Memory B cell (primary cell): Measurements from ENCODE around the gene ACTR1A.

Source experiments
- ATAC-seq: fragments of 150-1000 bp; cut with Tn5 transposase; 2 replicates; pipeline ENCODE4 v1.10.0; 2021; ENCODE audit warnings: low read depth, mild to moderate bottlenecking, moderate library complexity
- DNase-seq, 2 donors: peaks; one replicate each; pipeline ENCODE4 v3.0.0; 2022; ENCODE audit warnings: low spot score in 2 of 2
- H3K27ac Mint-ChIP-seq: one replicate; pipeline ENCODE4 v1.8.0; 2022; ENCODE audit warnings: mild to moderate bottlenecking, moderate library complexity, mixed read lengths
- H3K27me3 Mint-ChIP-seq: one replicate; pipeline ENCODE4 v1.8.0; 2022; ENCODE audit warnings: mixed read lengths
- H3K36me3 Mint-ChIP-seq: one replicate; pipeline ENCODE4 v1.8.0; 2022; ENCODE audit warnings: mild to moderate bottlenecking, mixed read lengths
- H3K4me1 Mint-ChIP-seq: one replicate; pipeline ENCODE4 v1.8.0; 2022; ENCODE audit warnings: mixed read lengths
- H3K4me3 Mint-ChIP-seq: one replicate; pipeline ENCODE4 v1.8.0; 2022; ENCODE audit warnings: mild to moderate bottlenecking, moderate library complexity, mixed read lengths
- H3K9me3 Mint-ChIP-seq: one replicate; pipeline ENCODE4 v1.8.0; 2022; ENCODE audit warnings: mixed read lengths

ACTR1A gene

GRCh38 chr10:102534333-102534732 lies 31.8 kb upstream of the ACTR1A start:
- DNase-seq (no peak), ATAC-seq (no peak)
- H3K4me3 Mint-ChIP-seq, result no peak overlapping the region
- peaks cover 21% of the 10 kb centered on the region for H3K4me1 Mint-ChIP-seq
- no peak overlapping the region for H3K27ac Mint-ChIP-seq
- peaks cover 20% of the 10 kb centered on the region for H3K36me3 Mint-ChIP-seq
- no peaks in the 10 kb centered on the region for H3K27me3 Mint-ChIP-seq
- H3K9me3 Mint-ChIP-seq, result no peaks in the 10 kb centered on the region

GRCh38 chr10:102527546-102527945 lies 25.0 kb upstream of the ACTR1A start:
- peaks cover 9% of the 10 kb centered on the region for H3K36me3 Mint-ChIP-seq
- DNase-seq (no peak), ATAC-seq (no peak)
- no peaks in the 10 kb centered on the region for H3K9me3 Mint-ChIP-seq
- no peak overlapping the region for H3K4me3 Mint-ChIP-seq
- H3K27me3 Mint-ChIP-seq, result no peaks in the 10 kb centered on the region
- no peak overlapping the region for H3K27ac Mint-ChIP-seq
- peaks cover 13% of the 10 kb centered on the region for H3K4me1 Mint-ChIP-seq

DNA sequence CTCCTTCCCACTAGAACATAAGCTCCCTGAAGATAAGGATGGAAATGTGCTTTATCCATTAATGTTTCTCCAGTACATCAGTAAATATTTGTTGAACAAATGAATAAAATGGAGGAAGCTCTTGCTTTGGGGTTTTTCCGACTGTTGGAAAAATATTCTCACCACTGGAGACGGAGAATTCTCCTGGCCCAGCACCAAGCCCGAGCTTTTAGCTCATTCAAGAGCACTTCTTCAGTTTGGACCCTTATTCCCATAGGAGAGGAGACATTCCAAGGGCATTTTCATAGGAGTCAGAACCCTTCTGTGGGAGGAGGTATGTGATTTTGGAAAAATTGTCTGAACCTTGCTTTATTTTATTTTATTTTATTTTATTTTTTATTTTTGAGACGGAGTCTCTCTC lies 22.2 kb upstream of the ACTR1A start:
- DNase-seq, result no peak
- H3K9me3 Mint-ChIP-seq, result no peaks in the 10 kb centered on the region
- no peak for ATAC-seq
- no peaks in the 10 kb centered on the region for H3K27me3 Mint-ChIP-seq
- peaks cover 10% of the 10 kb centered on the region for H3K4me1 Mint-ChIP-seq
- H3K4me3 Mint-ChIP-seq, result no peak overlapping the region
- H3K27ac Mint-ChIP-seq, result no peak overlapping the region
- peaks cover 19% of the 10 kb centered on the region for H3K36me3 Mint-ChIP-seq

DNA sequence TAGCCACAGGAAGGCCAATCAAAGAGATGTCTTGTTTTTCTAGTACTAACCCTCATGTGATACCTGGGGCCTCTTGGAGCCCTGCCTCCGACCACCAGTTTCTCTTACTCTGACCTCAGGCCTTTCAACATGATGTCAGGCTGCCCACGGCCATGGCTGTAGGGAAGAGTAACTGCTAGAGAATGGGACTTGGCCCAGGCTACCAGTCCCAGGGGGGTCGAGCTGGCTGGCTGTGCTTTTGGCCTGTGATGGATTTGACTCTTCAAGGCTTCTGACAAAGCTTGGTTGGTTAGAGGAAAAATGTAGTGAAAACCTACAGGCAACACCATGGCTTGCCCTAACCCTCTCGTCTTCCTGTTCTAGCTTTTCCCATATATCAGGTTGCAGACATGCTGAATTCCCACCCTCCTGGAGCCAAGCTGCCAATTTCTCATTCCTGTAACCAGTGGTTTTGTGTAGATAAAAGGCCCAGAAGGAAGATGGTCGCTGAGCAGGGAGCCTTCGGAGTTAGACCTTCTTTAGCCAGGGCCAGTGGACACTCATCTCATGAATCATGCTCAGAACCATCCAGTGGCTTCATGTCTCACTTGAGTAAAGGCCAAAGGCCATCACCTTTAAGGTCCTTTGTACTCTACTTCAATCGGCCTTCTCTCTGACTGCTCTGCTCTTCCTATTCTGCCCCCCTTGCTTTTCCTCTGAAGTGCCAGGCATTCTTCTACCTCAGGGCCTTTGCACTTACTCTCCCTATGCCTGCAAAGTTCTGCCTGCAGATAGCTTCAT lies 20.9 kb upstream of the ACTR1A start:
- Mint-ChIP-seq H3K36me3 (peaks cover 19% of the 10 kb centered on the region), H3K4me1 (peaks cover 10% of the 10 kb centered on the region), H3K27ac (no peak overlapping the region), H3K9me3 (no peaks in the 10 kb centered on the region), H3K4me3 (no peak overlapping the region), H3K27me3 (no peaks in the 10 kb centered on the region)
- ATAC-seq (no peak), DNase-seq (no peak)

DNA sequence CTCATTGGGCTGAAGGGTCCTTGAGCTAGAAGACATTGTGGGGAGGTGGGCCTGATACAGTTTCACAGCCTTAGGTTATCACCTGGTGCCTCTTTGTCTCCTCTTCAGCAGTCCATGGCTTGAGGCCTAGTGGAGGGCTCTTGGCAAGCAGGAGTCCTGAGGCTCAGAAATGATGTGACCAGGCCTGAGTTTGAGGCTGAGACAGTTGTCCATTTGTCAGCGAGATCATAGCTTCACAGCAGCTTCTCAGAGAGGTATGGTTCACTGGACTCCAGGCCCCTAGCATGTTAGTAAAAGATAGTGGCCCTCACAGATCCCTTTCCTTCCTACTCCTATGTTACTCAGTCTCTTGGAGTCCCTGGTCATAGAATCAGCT lies 20.4 kb upstream of the ACTR1A start:
- ATAC-seq (no peak), DNase-seq (no peak)
- no peak overlapping the region for H3K4me3 Mint-ChIP-seq
- H3K27ac Mint-ChIP-seq, result no peak overlapping the region
- peaks cover 21% of the 10 kb centered on the region for H3K36me3 Mint-ChIP-seq
- H3K27me3 Mint-ChIP-seq, result no peaks in the 10 kb centered on the region
- no peaks in the 10 kb centered on the region for H3K9me3 Mint-ChIP-seq
- peaks cover 10% of the 10 kb centered on the region for H3K4me1 Mint-ChIP-seq

DNA sequence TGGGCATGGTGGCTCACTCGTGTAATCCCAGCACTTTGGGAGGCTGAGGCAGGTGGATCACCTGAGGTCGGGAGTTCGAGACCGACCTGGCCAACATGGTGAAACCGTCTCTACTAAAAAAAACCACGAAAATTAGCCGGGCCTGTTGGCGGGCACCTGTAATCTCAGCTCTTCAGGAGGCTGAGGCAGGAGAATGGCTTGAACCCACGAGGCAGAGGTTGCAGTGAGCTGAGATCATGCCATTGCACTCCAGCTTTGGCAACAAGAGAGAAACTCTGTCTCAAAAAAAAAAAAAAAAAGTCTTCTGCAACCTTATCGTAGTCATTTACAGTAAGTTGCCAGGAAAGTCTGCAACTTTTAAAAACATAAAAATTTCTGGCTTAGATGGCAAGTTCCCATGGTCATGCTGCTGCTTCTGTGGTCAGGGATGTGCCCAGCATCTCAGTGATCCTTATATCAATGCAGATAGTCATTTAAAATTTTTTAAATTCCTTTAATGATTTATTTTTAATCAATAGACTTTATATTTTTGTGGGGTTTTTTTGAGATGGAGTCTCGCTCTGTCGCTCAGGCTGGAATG lies 16.8 kb upstream of the ACTR1A start:
- DNase-seq (no peak), ATAC-seq (no peak)
- no peak overlapping the region for H3K27ac Mint-ChIP-seq
- H3K27me3 Mint-ChIP-seq, result no peaks in the 10 kb centered on the region
- no peak overlapping the region for H3K4me3 Mint-ChIP-seq
- peaks cover 22% of the 10 kb centered on the region for H3K36me3 Mint-ChIP-seq
- H3K4me1 Mint-ChIP-seq, result peaks cover 7% of the 10 kb centered on the region
- no peaks in the 10 kb centered on the region for H3K9me3 Mint-ChIP-seq

DNA sequence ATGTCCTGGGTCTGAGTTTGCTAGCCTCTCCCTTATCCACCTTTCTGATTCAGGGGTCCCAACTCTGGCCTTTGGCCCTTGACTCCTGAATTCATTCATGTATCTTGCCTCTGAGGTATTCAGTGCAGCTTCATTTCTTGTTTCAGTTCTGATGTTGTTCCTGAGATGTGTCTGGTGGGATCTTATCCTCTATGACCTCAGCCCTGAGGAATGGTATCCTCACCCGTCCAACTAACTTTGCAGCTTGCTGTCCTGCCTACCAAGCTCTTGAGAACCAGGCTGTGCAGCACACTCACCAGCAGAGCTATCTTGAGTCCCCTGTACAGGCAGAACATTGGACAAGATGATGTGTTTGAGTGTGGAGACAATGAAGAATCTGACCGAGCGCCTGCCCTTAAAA lies 15.0 kb upstream of the ACTR1A start:
- no peak for ATAC-seq
- Mint-ChIP-seq H3K4me1 (peaks cover 5% of the 10 kb centered on the region), H3K27ac (no peak overlapping the region), H3K27me3 (no peaks in the 10 kb centered on the region), H3K9me3 (no peaks in the 10 kb centered on the region), H3K4me3 (no peak overlapping the region), H3K36me3 (peaks cover 19% of the 10 kb centered on the region)
- DNase-seq, result no peak

DNA sequence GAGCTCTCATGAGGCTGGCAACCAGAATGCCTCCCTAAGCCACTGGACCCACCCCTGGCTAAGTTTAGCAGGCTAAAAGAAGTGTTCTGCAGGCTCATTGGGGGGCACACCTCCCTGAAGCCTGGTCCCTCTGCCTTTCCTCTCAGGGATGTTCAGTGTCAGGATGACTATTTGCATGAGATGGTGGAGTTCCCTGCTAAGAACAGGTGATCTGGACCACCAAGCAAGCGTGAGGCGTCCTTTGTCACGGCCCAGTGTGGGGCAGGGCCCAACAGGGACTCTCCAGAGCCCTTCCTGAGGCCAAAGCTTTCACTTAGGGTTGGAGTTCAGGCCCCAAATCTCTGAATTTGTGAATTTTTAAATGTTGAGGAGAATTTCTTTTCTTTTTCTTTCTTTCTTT lies 13.2 kb upstream of the ACTR1A start:
- H3K27me3 Mint-ChIP-seq, result no peaks in the 10 kb centered on the region
- peaks cover 14% of the 10 kb centered on the region for H3K36me3 Mint-ChIP-seq
- no peak for ATAC-seq
- no peak overlapping the region for H3K4me3 Mint-ChIP-seq
- no peaks in the 10 kb centered on the region for H3K9me3 Mint-ChIP-seq
- no peak overlapping the region for H3K27ac Mint-ChIP-seq
- DNase-seq, result no peak
- peaks cover 9% of the 10 kb centered on the region for H3K4me1 Mint-ChIP-seq

DNA sequence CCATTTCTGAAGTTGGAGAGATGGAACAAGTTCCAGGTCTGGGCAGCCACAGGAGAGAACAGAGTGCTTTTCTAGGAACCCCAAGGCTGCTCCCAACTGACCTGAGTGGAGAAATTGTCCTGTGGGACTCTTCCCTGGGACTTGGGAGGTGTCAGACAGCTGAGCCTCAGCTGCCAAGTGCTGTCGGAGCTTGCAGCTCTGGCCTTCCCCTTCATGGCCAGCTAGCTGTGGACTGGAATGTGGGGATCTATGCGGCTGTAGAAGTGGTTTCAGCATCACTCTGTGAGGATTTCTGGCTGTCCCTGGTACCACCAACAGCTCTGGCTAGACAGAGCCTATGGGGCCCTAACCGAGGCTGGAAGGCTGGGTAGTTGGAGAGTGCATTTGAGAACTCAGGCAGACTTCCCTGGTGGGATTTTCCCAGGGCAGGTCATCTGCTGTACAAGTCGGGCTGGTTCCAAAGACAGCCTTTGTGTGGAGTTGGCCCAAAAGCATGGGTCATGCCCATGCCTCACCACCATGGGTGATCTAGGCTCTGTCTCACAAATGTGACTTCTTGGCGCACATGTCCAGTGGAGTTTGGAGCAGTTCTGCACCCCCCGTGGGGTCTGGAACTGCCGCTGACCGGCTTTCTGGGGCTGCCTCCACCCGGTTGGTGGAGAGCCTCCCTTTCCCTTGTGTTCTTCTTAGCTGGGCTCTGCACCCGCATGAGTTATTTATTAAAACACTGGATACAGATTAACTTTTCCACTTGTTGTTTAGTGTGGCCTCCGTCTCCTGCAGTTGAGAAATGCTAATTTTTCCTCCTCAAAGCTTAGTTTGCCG lies 12.2 kb upstream of the ACTR1A start:
- no peak for DNase-seq
- Mint-ChIP-seq H3K4me1 (peaks cover 9% of the 10 kb centered on the region), H3K27ac (no peak overlapping the region), H3K27me3 (no peaks in the 10 kb centered on the region), H3K36me3 (peaks cover 11% of the 10 kb centered on the region), H3K4me3 (no peak overlapping the region), H3K9me3 (no peaks in the 10 kb centered on the region)
- ATAC-seq, result no peak

DNA sequence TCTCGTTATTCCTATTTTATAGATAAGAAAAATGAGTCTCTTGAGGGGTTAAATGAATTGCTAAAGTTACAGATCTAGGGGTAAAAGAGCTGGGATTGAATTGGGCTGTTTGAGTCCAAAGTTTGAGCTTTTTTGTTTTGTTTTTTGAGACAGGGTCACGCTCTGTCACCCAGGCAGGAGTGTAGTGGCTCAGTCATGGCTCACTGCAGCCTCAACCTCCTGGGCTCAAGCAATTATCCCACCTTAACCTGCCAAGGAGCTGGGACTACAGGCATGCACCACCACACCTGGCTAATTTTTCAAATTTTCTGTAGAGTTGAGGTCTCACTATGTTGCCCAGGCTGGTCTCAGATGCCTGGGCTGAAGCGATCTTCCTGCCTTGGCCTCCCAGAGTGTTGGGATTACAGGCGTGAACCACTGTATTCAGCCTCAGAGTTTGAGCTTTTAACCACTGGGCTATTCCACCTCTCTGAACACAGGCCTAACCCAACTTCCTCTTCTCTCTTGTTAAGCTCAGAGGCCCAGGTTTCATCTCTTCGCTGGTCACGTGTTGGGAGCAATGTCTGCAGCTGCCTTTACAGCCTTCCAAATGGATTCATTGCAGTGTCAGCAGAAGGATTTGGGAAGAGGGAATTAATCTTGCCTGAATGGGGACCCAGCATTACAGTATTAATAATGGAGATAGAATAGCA lies 9.2 kb upstream of the ACTR1A start:
- H3K27ac Mint-ChIP-seq, result peak overlapping the region; percentile 88
- H3K9me3 Mint-ChIP-seq, result no peaks in the 10 kb centered on the region
- no peaks in the 10 kb centered on the region for H3K27me3 Mint-ChIP-seq
- peak overlapping the region; percentile 47 for H3K4me3 Mint-ChIP-seq
- peaks cover 9% of the 10 kb centered on the region for H3K4me1 Mint-ChIP-seq
- peak; percentile 19 to 25 for DNase-seq
- ATAC-seq, result peak; percentile 100
- peaks cover 8% of the 10 kb centered on the region for H3K36me3 Mint-ChIP-seq

- DNase-seq (no peak), ATAC-seq (no peak)
- Mint-ChIP-seq H3K27ac (no peak overlapping the region), H3K4me3 (no peak overlapping the region), H3K9me3 (no peaks in the 10 kb centered on the region), H3K4me1 (peaks cover 16% of the 10 kb centered on the region), H3K27me3 (no peaks in the 10 kb centered on the region), H3K36me3 (peaks cover 8% of the 10 kb centered on the region)
Observed at GRCh38 chr10:102509387-102509786, 6.9 kb upstream of the ACTR1A start.

DNA sequence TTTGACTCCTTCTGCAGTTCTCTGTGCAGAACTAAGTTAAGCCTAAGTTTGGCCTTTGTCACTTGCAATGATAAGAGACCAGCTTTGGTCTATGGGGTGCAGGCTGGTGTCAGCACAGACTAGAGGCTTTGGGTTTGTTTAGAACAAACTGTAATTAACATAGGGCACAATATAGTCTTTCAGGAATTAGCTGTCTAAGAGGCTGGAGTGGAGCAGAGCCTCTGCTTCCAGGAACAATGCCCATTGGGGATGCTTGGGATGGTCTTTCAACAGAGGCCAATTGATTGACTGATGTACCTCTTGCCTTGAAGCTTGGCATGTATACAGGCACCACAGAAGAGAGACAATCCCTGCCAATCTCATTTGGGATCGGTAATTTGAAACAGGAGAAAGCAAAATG lies 6.0 kb upstream of the ACTR1A start:
- ATAC-seq, result no peak
- no peak overlapping the region for H3K27ac Mint-ChIP-seq
- H3K27me3 Mint-ChIP-seq, result no peaks in the 10 kb centered on the region
- peaks cover 19% of the 10 kb centered on the region for H3K4me1 Mint-ChIP-seq
- no peak for DNase-seq
- H3K36me3 Mint-ChIP-seq, result peaks cover 8% of the 10 kb centered on the region
- no peak overlapping the region for H3K4me3 Mint-ChIP-seq
- H3K9me3 Mint-ChIP-seq, result no peaks in the 10 kb centered on the region

- Mint-ChIP-seq H3K36me3 (peaks cover 5% of the 10 kb centered on the region), H3K27ac (no peak overlapping the region), H3K4me1 (peaks cover 19% of the 10 kb centered on the region), H3K9me3 (no peaks in the 10 kb centered on the region), H3K4me3 (no peak overlapping the region), H3K27me3 (no peaks in the 10 kb centered on the region)
- DNase-seq (no peak), ATAC-seq (no peak)
Observed at GRCh38 chr10:102507521-102507920, 5.0 kb upstream of the ACTR1A start.
